Liver (tissue), 9 donors: ENCODE measurements around the gene CCL22. TPM values are rescaled to one million over a fixed set of nuclear protein-coding genes. Genes with fewer than 3 reads are reported as not detected.

Source experiments
- DNase-seq: peaks from one replicate; pipeline ENCODE4 v3.0.0-alpha.2; 2017; ENCODE audit warnings: low spot score
- H3K27ac ChIP-seq, 2 donors: one replicate each; pipeline ENCODE4 v1.7.0; 2013; ENCODE audit warnings: inconsistent platforms in 2 of 2, low read length in 2 of 2, control low read depth in 1 of 2, low read depth in 1 of 2, mild to moderate bottlenecking in 1 of 2
- H3K27me3 ChIP-seq, 4 donors: one replicate each; pipeline versions ENCODE4 v1.6.1 to v1.7.0; 2013; ENCODE audit warnings: low read length in 3 of 4, inconsistent platforms in 1 of 4, mild to moderate bottlenecking in 1 of 4, moderate library complexity in 1 of 4; ENCODE audit not compliant: control insufficient read depth in 4 of 4, insufficient read depth in 4 of 4
- H3K36me3 ChIP-seq, 4 donors: one replicate each; pipeline versions ENCODE4 v1.6.1 to v1.7.0; 2013; ENCODE audit warnings: low read length in 3 of 4, mild to moderate bottlenecking in 3 of 4, low read depth in 1 of 4, moderate library complexity in 1 of 4; ENCODE audit not compliant: control insufficient read depth in 4 of 4, insufficient read depth in 3 of 4
- H3K4me1 ChIP-seq, 4 donors: one replicate each; pipeline versions ENCODE4 v1.6.1 to v1.7.0; 2013; ENCODE audit warnings: low read length in 3 of 4, mild to moderate bottlenecking in 3 of 4, moderate library complexity in 1 of 4; ENCODE audit not compliant: control insufficient read depth in 4 of 4, insufficient read depth in 4 of 4
- H3K4me3 ChIP-seq, 3 donors: one replicate each; pipeline versions ENCODE4 v1.6.1 to v1.7.0; 2013; ENCODE audit warnings: low read length in 3 of 3, control low read depth in 1 of 3, low read depth in 1 of 3, mild to moderate bottlenecking in 1 of 3
- H3K9ac ChIP-seq, 2 donors: one replicate each; pipeline ENCODE4 v1.7.0; 2013; ENCODE audit warnings: low read length in 2 of 2, mild to moderate bottlenecking in 2 of 2, moderate library complexity in 2 of 2, control low read depth in 1 of 2, low read depth in 1 of 2
- H3K9me3 ChIP-seq, 4 donors: one replicate each; pipeline versions ENCODE4 v1.6.1 to v1.7.0; 2013; ENCODE audit warnings: low read length in 3 of 4; ENCODE audit not compliant: control insufficient read depth in 4 of 4
- ATF3 ChIP-seq: IDR thresholded peaks from 2 replicates; pipeline ENCODE4 v1.6.1; 2016; ENCODE audit warnings: antibody characterized with exemption
- CTCF ChIP-seq: fragments of 150-350 bp; IDR thresholded peaks from 2 replicates; pipeline ENCODE4 v1.5.1; 2017; ENCODE audit warnings: improper control_type of control experiment, low read depth, low read length; ENCODE audit not compliant: missing input control
- EGR1 ChIP-seq, 2 donors: IDR thresholded peaks; 2 replicates each; pipeline ENCODE4 v1.6.1; 2016 to 2018; ENCODE audit warnings: antibody characterized with exemption in 2 of 2, low read depth in 2 of 2
- FOXA1 ChIP-seq: IDR thresholded peaks from 2 replicates; pipeline ENCODE4 v1.6.1; 2016; ENCODE audit warnings: antibody characterized with exemption
- FOXA2 ChIP-seq: IDR thresholded peaks from 2 replicates; pipeline ENCODE4 v1.6.1; 2016; ENCODE audit warnings: antibody characterized with exemption
- GABPA ChIP-seq, 2 donors: IDR thresholded peaks in 1 of 2; conservative IDR thresholded peaks in 1 of 2; 2 replicates each; pipeline ENCODE4 v1.6.1; 2016; ENCODE audit warnings: antibody characterized with exemption in 2 of 2, mild to moderate bottlenecking in 1 of 2, moderate library complexity in 1 of 2
- HNF4A ChIP-seq, 2 donors: conservative IDR thresholded peaks; 2 replicates each; pipeline ENCODE4 v1.6.1; 2016; ENCODE audit warnings: antibody characterized with exemption in 2 of 2, mild to moderate bottlenecking in 2 of 2
- HNF4G ChIP-seq: IDR thresholded peaks from 2 replicates; pipeline ENCODE4 v1.6.1; 2016; ENCODE audit warnings: antibody characterized with exemption
- JUND ChIP-seq, 2 donors: IDR thresholded peaks; 2 replicates each; pipeline ENCODE4 v1.6.1; 2016; ENCODE audit warnings: antibody characterized with exemption in 2 of 2
- MAX ChIP-seq: IDR thresholded peaks from 2 replicates; pipeline ENCODE4 v1.6.1; 2016; ENCODE audit warnings: antibody characterized with exemption
- NR2F2 ChIP-seq: IDR thresholded peaks from 2 replicates; pipeline ENCODE4 v1.6.1; 2016; ENCODE audit warnings: antibody characterized with exemption
- RAD21 ChIP-seq, 2 donors: IDR thresholded peaks; 2 replicates each; pipeline ENCODE4 v1.6.1; 2016; ENCODE audit warnings: antibody characterized with exemption in 2 of 2, mild to moderate bottlenecking in 2 of 2
- REST ChIP-seq: IDR thresholded peaks from 2 replicates; pipeline ENCODE4 v1.6.1; 2016; ENCODE audit warnings: antibody characterized with exemption, mild to moderate bottlenecking
- RXRA ChIP-seq, 2 donors: IDR thresholded peaks; 2 replicates each; pipeline ENCODE4 v1.6.1; 2017 to 2018; ENCODE audit warnings: antibody characterized with exemption in 2 of 2, mild to moderate bottlenecking in 1 of 2
- SP1 ChIP-seq: IDR thresholded peaks from 2 replicates; pipeline ENCODE4 v1.6.1; 2018; ENCODE audit warnings: antibody characterized with exemption, mild to moderate bottlenecking
- TAF1 ChIP-seq: conservative IDR thresholded peaks from 2 replicates; pipeline ENCODE4 v1.6.1; 2016; ENCODE audit warnings: antibody characterized with exemption, mild to moderate bottlenecking
- YY1 ChIP-seq: IDR thresholded peaks from 2 replicates; pipeline ENCODE4 v1.6.1; 2016; ENCODE audit warnings: antibody characterized with exemption, mild to moderate bottlenecking
- ZBTB33 ChIP-seq: IDR thresholded peaks from 2 replicates; pipeline ENCODE4 v1.6.1; 2016; ENCODE audit warnings: antibody characterized with exemption
- WGBS: extraction: QIAGEN DNeasy Blood & Tissue Kit; methylation state at CpG from one replicate; pipeline ENCODE4 v1.1.7; 2013; 5-methylcytosine and 5-hydroxymethylcytosine counted together
- polyA plus RNA-seq, 2 donors: library from polyadenylated mRNA; stranded (reverse) in 1 of 2; unstranded in 1 of 2; fragments of 200-250 nt in 1 of 2; fragments of >200 nt in 1 of 2; fragmentation: Nextera tagmentation in 1 of 2; extraction: Ambion mirVana in 1 of 2; gene quantifications; one replicate each; pipeline versions ENCODE4 v1.2.1 to v1.2.3, GENCODE V29; 2013 to 2015
- total RNA-seq, 2 donors: library from RNA; depleted of rRNA; stranded (reverse); fragments of >200 nt; gene quantifications; one replicate each; pipeline ENCODE4 v1.2.3, GENCODE V29; 2014
- donor health status: healthy.
- donor health status: healthy.
- donor health status: healthy.
- donor health status: healthy.
- donor health status: healthy.

Gene CCL22
- total and polyA plus RNA-seq, 4 donors = 0.02 to 0.09 TPM; not detected in 2

GRCh38 chr16:57372372-57373116, 14.0 kb downstream of the CCL22 start, which contains the start of gene CX3CL1:
Gene CX3CL1 (plus strand): TSS chr16:57372490. CDS start chr16:57372569, 79 bp downstream.
- peak; percentile 84 for DNase-seq
- H3K4me1 ChIP-seq = peaks cover 4 to 40% (median 27%) of the 10 kb centered on the region in 4 donors
- no peaks in the 10 kb centered on the region for H3K36me3 ChIP-seq
- H3K27me3 ChIP-seq = no peaks in the 10 kb centered on the region
- no peaks in the 10 kb centered on the region for H3K9me3 ChIP-seq
- peak within 1 kb of the TSS; percentile 94 to 98 for H3K27ac ChIP-seq
- peak within 1 kb of the TSS; percentile 53 to 77 (median 54) for H3K4me3 ChIP-seq
- TF ChIP-seq SP1 = peak; percentile 77
- no peak for TF ChIP-seq CTCF
- peak; percentile 95 for TF ChIP-seq TAF1
- peak; percentile 81 to 91 for TF ChIP-seq EGR1 (IDR thresholded peaks at IDR 0.05; ENCODE audit: low read depth in 2 of 2)
- peak; percentile 38 for TF ChIP-seq FOXA1
- TF ChIP-seq GABPA (IDR thresholded peaks at IDR 0.05 in 1 of 2, conservative IDR thresholded peaks at IDR 0.05 in 1 of 2) = no peak
- no peak for TF ChIP-seq JUND (IDR thresholded peaks at IDR 0.05)
- TF ChIP-seq ZBTB33 = no peak
- TF ChIP-seq RXRA (IDR thresholded peaks at IDR 0.05) = peak; percentile 64 to 71
- peak in 1 of 2 donors; percentile 60 for TF ChIP-seq HNF4A (conservative IDR thresholded peaks at IDR 0.05)
- TF ChIP-seq MAX = peak; percentile 41
- TF ChIP-seq FOXA2 = no peak
- no peak for TF ChIP-seq ATF3
- TF ChIP-seq YY1 = peak; percentile 55
- TF ChIP-seq RAD21 (IDR thresholded peaks at IDR 0.05) = peak in 1 of 2 donors; percentile 55
- peak; percentile 95 for TF ChIP-seq REST
- TF ChIP-seq NR2F2 = no peak
- peak; percentile 54 for TF ChIP-seq HNF4G
- 14% methylated on average over 23 of the region's 23 CpGs for whole genome bisulfite sequencing
- peak within 1 kb of the TSS; percentile 63 to 93 for H3K9ac ChIP-seq
